GM10266 (cell line): Measurements from ENCODE around the gene C1QTNF5.

Experiments used
- DNase-seq: peaks from one replicate; pipeline ENCODE4 v3.0.0; 2012; ENCODE audit errors: extremely low spot score
- TF ChIP-seq, protein P1 (sequence below): IDR thresholded peaks from 2 replicates; pipeline ENCODE4 v1.5.1; 2012; ENCODE audit warnings: mild to moderate bottlenecking, low read depth; ENCODE audit not compliant: control insufficient read depth, insufficient read depth; ENCODE audit errors: missing control alignments

C1QTNF5 gene

GRCh38 chr11:119365071-119365591 lies 24.4 kb upstream of the C1QTNF5 start:
- TF ChIP-seq, protein P1, sequence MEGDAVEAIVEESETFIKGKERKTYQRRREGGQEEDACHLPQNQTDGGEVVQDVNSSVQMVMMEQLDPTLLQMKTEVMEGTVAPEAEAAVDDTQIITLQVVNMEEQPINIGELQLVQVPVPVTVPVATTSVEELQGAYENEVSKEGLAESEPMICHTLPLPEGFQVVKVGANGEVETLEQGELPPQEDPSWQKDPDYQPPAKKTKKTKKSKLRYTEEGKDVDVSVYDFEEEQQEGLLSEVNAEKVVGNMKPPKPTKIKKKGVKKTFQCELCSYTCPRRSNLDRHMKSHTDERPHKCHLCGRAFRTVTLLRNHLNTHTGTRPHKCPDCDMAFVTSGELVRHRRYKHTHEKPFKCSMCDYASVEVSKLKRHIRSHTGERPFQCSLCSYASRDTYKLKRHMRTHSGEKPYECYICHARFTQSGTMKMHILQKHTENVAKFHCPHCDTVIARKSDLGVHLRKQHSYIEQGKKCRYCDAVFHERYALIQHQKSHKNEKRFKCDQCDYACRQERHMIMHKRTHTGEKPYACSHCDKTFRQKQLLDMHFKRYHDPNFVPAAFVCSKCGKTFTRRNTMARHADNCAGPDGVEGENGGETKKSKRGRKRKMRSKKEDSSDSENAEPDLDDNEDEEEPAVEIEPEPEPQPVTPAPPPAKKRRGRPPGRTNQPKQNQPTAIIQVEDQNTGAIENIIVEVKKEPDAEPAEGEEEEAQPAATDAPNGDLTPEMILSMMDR: no peak
- DNase-seq: no peak

- peak; percentile 86 for DNase-seq
Measured at GRCh38 chr11:119363851-119364590, 23.3 kb upstream of the C1QTNF5 start.

GRCh38 chr11:119363081-119363850 lies 22.6 kb upstream of the C1QTNF5 start:
- DNase-seq: no peak
- TF ChIP-seq, protein P1: no peak

More at GRCh38 chr11:119363851-119364590, 23.3 kb upstream of the C1QTNF5 start:
- TF ChIP-seq, protein P1: no peak

DNA sequence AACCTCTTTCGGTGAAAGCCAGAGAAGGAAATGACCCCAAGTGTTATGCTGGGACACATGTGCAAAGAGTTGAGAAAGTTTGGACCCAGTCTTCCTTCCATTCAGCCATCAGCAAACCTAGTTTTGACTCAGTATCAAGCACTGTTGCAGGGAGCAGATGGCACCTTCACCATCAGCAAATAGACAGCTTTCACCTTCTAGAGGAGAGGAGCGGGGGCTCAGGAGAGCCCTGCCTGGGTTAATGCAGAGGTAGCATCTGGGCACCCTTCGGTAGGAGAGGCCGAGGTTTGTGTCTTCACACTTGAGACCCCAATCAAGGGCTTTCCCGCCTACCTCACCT lies 22.0 kb upstream of the C1QTNF5 start:
- DNase-seq: no peak
- TF ChIP-seq, protein P1: no peak

DNA sequence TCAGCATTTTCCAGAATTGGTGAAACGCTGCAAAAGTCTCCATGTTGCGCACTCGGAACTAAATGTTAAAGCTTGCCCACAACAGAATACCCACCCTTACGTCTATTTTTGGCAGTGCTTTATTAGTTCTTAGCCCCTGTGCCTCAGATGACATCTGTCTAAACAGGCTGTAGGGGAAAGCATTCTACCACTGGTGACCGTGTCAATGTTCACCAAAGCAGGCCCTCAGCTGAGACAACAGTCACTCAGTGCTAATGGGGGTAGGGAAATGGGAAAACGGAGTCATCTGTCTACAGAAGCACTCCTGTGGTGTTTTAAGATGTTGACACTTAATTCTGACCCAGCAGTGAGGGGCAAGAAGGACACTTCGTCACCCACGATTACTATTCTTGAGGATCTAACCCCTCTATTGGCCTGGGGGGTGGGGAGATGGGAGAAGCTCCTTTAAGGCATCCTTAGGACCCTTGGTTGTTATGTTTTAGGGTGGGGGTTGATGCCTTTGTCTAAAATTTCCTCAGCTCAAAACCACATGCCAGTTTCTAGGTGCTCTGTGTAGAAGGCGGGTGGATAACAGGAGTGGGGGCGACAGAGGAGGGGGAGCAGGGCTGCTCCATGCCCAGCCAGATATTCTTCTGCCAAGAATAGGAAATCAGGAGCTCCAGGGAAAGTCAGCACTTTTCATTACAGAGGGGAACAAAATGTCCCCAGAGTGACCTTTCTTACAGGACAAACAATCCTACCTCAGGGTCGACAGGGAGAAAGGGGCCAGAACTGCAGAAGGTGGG lies 21.4 kb upstream of the C1QTNF5 start:
- DNase-seq: no peak
- TF ChIP-seq, protein P1: no peak

DNA sequence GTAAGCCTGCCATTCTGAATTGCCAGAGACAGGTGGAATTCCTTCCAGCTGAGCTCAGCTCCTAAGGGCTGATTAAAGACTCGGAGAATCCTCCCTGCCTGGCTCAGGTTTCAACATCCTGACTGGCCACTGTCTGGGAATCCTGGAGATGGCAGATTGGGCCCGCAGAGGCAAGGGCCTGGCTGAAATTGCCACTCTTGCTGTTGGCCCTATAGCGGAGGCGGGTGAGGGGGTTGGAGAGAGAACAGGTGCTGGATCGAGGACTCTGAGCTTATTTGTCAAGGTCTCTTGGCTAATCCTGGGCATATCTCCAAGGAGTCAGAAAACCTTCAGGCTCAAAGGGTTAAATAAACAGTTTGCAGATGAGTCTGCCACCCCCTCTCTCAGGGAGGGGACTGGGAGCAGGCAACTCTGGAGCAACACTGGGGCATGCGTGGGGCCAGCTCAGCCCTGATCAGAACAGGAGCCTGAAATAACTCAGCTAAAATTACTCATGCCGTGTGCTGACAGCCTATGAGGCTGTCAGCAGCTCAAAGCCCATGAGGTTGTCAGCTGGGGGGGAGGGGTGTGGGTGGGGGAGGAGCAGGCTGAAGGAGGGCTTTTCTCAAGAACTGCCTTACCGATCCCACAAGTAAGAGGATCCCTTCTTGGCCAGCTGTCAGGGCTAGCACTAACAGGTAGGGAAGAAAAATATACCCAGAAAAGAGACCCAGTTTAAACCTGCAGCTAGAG lies 20.5 kb upstream of the C1QTNF5 start:
- TF ChIP-seq, protein P1: no peak
- peak; percentile 62 for DNase-seq
